A673 (cell line): ENCODE data around the gene NHSL1. TPM values are rescaled to one million over a fixed set of nuclear protein-coding genes. Genes with fewer than 3 reads are reported as not detected.

Experiments used
- BruUV-seq: library from RNA; stranded (reverse); fragments of 400-500 nt; replicated peaks from 2 replicates; lab custom pipeline; 2021; lab: Mats Ljungman, UMichigan
- CTCF ChIA-PET: fragments of 300-600 bp; sonication (Branson Sonifier 250); formaldehyde crosslinking; loops from one replicate; lab custom pipeline; 2022; ENCODE audit warnings: antibody characterized with exemption; lab: Charles Lee
- POLR2A ChIA-PET: fragments of 300-600 bp; sonication (Branson Sonifier 250); formaldehyde crosslinking; loops from one replicate; lab custom pipeline; 2022; ENCODE audit warnings: antibody characterized with exemption; ENCODE audit not compliant: low non-redundant PET; lab: Charles Lee
- DNase-seq: peaks from one replicate; pipeline ENCODE4 v3.0.0-alpha.2; 2015; ENCODE audit warnings: low spot score
- H3K27ac ChIP-seq: fragments of 200-600 bp; sonication (generic); 2 replicates; pipeline ENCODE4 v1.5.1; 2016; ENCODE audit warnings: mixed run types, low read depth, mild to moderate bottlenecking, mixed read lengths, antibody characterized with exemption, low read length; ENCODE audit not compliant: poor library complexity, severe bottlenecking
- H3K27me3 ChIP-seq: fragments of 200-600 bp; sonication (generic); replicated peaks from 2 replicates; pipeline ENCODE4 v1.6.1; 2017; ENCODE audit warnings: mixed run types, low read depth, mild to moderate bottlenecking, mixed read lengths, antibody characterized with exemption, low read length; ENCODE audit not compliant: insufficient read depth, poor library complexity
- H3K36me3 ChIP-seq: fragments of 200-600 bp; sonication (generic); 2 replicates; pipeline ENCODE4 v1.6.1; 2016; ENCODE audit warnings: mixed run types, mild to moderate bottlenecking, mixed read lengths, antibody characterized with exemption, low read length; ENCODE audit not compliant: insufficient read depth, poor library complexity, severe bottlenecking
- H3K4me1 ChIP-seq: fragments of 200-600 bp; sonication (generic); 2 replicates; pipeline ENCODE4 v1.6.1; 2017; ENCODE audit warnings: mixed run types, mild to moderate bottlenecking, mixed read lengths, antibody characterized with exemption, low read length; ENCODE audit not compliant: insufficient read depth, poor library complexity, severe bottlenecking
- H3K4me3 ChIP-seq: fragments of 200-600 bp; sonication (generic); 2 replicates; pipeline ENCODE4 v1.5.1; 2016; ENCODE audit warnings: low read depth, mixed run types, mild to moderate bottlenecking, mixed read lengths, low read length; ENCODE audit not compliant: poor library complexity, severe bottlenecking
- H3K9me3 ChIP-seq: fragments of 200-600 bp; sonication (generic); 2 replicates; pipeline ENCODE4 v1.6.1; 2016; ENCODE audit warnings: mixed run types, low read depth, mild to moderate bottlenecking, mixed read lengths, antibody characterized with exemption, low read length; ENCODE audit not compliant: poor library complexity, severe bottlenecking
- CTCF ChIP-seq: fragments of 300-800, 200-600 bp; sonication (generic); conservative IDR thresholded peaks from 2 replicates; pipeline ENCODE4 v1.5.1; 2017; ENCODE audit warnings: low read depth, mild to moderate bottlenecking, antibody characterized with exemption, low read length, moderate library complexity, mixed read lengths
- EZH2 ChIP-seq: fragments of 200-600 bp; sonication (generic); IDR thresholded peaks from 2 replicates; pipeline ENCODE4 v1.6.1; 2017; ENCODE audit warnings: borderline replicate concordance, low read depth, mild to moderate bottlenecking, mixed read lengths, antibody characterized with exemption, low read length; ENCODE audit not compliant: poor library complexity, severe bottlenecking
- intact Hi-C: fragments of 100-400 bp; cut with micrococcal nuclease; formaldehyde crosslinking; loops from one replicate; pipeline ENCODE4 v1.10.0; 2022; ENCODE audit not compliant: unreplicated experiment
- total RNA-seq: library from RNA; stranded (reverse); gene quantifications from 2 replicates; pipeline ENCODE4 v1.2.3, GENCODE V29; 2021

NHSL1 gene
- total RNA-seq, 1 experiment from 2014 or later = 33.1 TPM

GRCh38 chr6:138465007-138465645 is 34.2 kb downstream of the NHSL1 start:
- intact Hi-C loops = no loop called here
- Histone ChIP-seq H3K4me1 (no peaks in the 10 kb centered on the region), H3K36me3 (no peaks in the 10 kb centered on the region), H3K27ac (no peak overlapping the region), H3K27me3 (no peaks in the 10 kb centered on the region), H3K4me3 (no peak overlapping the region), H3K9me3 (no peaks in the 10 kb centered on the region)
- ChIA-PET POLR2A (no interaction called here), CTCF (interaction anchor here (0.6 kb wide), 1 partner anchor 56 kb away, joined by 9 read pairs; no protein-coding TSS in a partner anchor)
- DNase-seq = peak; percentile 25
- BruUV-seq = no TSS peak
- TF ChIP-seq EZH2 = no peak
- TF ChIP-seq CTCF = no peak

GRCh38 chr6:138464085-138464484 is 35.2 kb downstream of the NHSL1 start:
- POLR2A ChIA-PET = no interaction called here
- Histone ChIP-seq H3K4me1 (no peaks in the 10 kb centered on the region), H3K4me3 (no peak overlapping the region), H3K27me3 (no peaks in the 10 kb centered on the region), H3K9me3 (no peaks in the 10 kb centered on the region), H3K36me3 (no peaks in the 10 kb centered on the region), H3K27ac (no peak overlapping the region)
- TF ChIP-seq CTCF (no peak), EZH2 (no peak)
- no peak for DNase-seq
- CTCF ChIA-PET = no interaction called here
- intact Hi-C loops = no loop called here
- BruUV-seq = no TSS peak

- ChIA-PET POLR2A (no interaction called here), CTCF (no interaction called here)
- no peaks in the 10 kb centered on the region for H3K27me3 ChIP-seq
- no peaks in the 10 kb centered on the region for H3K36me3 ChIP-seq
- no TSS peak for BruUV-seq
- intact Hi-C loops = no loop called here
- TF ChIP-seq EZH2 (no peak), CTCF (no peak)
- no peaks in the 10 kb centered on the region for H3K9me3 ChIP-seq
- no peak overlapping the region for H3K27ac ChIP-seq
- H3K4me1 ChIP-seq = no peaks in the 10 kb centered on the region
- no peak for DNase-seq
- H3K4me3 ChIP-seq = no peak overlapping the region
These were observed 37.6 kb downstream of the NHSL1 start for GRCh38 chr6:138461647-138462046.
